NCI-H146 treated with DMSO at 0.1 percent for 48 hours (cell line): ENCODE data around the gene MSH5.

Source experiments
- DNase-seq: peaks from one replicate; lab custom pipeline; 2025; ENCODE audit not compliant: unreplicated experiment; lab: John Stamatoyannopoulos, UW

MSH5 gene

DNA sequence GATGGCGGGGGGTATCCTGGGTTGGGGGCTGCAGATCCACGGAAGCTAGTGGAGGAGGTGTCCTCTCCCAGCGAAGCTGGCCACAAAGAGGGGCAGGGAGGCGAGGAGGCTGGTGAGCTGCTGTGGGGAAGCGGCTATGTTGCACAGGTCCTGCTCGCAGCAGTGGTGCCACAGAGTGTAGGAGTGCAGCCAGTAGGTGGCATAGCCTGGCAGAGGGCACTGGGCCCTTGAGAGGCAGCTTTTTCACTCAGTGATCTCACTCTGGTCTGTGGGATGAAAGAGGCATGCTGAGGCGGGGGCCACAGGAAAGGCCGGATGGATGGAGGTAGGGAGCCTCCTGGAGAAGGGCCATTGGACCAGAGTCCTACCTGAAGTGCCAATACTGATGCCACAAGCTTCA, 27.5 kb upstream of the MSH5 start:
- no peak for DNase-seq

DNA sequence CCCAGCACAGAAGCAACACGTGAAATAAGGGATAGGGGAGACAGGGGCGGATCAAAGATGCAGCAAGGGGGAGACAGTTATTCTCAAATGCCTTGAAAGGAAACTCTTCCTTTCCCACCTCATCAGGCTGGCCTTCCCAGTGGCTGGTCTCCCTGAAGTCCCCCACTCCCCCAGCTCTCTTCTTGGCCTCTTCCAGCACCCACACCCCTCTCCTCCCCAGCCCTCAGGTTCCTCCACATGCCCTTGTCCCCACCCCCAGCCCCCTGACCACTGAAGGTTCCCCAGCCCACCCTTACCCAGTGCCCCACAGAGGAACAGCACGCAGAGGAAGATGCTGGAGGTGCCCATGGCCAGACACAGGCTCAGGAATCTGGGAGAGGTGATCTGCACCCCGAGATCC, 26.3 kb upstream of the MSH5 start:
- DNase-seq = no peak

DNA sequence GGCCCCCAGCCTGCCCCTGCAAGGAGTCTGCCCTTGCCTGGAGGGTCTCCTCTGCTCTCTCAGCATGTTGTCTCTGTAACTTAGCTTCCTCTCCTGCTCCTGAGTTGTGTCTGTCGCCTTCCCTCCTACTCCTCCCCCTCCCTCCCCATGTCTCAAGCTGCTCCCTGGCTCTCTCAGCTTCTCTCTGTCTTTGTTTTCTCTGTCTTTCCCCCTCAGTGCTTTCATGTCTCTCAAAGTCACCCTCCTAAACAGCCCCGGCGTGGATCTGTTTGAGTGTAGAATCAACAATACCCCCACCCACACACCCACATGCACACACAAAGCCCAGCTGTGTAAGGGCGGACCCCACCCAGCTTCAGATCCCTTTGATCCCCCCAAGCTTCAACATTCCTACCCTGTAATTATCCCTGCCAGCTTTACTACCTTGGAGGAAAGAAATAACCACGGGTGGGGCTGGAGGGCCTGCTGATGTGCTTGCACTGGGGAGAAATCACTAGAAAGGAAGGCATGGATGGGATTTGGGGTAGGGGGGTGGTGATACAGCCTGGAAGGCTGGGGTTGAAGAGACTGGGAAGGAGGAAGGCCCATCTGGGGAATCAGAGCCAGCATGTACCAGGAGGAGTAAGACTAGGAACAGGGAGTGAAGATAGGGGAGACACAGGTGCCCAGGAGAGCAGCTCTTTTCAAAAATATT, 25.7 kb upstream of the MSH5 start:
- DNase-seq = no peak

DNA sequence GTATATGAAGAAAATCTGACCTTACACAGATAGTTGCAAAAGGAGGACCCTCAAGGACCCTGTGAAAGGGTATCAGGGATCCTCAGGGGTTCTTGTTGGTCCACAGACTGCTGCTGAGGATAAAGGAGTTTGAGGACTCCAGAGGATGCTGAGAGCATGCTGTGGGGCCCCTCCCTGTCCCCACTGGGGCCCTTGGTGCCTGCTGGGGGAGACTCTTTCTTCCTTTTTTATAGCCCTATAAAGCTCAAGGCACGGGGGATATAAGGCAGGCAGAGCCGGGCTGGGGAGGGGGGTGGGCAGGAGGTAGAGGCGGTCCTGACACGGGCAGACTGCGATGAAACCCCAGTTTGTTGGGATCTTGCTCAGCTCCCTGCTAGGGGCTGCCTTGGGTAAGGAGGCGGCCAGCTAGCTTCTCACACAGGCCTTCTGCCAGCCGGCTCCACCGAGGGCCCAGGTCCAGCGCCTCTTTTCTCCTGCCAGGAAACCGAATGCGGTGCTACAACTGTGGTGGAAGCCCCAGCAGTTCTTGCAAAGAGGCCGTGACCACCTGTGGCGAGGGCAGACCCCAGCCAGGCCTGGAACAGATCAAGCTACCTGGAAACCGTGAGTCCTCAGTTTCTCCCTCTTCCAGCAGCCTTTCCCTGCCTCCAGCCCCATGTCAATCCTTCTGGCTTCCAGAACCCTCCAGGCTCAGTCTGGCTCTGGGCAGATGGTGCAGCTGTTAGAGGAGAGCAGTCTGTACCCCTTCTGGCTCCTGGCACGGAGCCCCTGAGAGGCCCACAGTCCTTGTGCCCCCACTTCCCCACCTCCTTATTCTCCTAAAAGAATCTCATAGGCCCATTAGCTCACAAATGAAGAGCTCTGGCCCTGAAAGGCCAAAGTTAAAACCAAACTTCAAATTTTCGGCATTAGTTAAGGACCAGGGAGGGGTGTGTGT, 24.5 kb upstream of the MSH5 start, which contains the start of gene LY6G6D:
TSS of gene LY6G6D (plus strand) at position 327 of the 937 bp plus-strand sequence. CDS start at position 335, 8 bp downstream.
- no peak for DNase-seq

- DNase-seq = no peak
Measured at GRCh38 chr6:31717499-31718222, 22.1 kb upstream of the MSH5 start.

GRCh38 chr6:31718265-31718664, 21.5 kb upstream of the MSH5 start:
- no peak for DNase-seq

DNA sequence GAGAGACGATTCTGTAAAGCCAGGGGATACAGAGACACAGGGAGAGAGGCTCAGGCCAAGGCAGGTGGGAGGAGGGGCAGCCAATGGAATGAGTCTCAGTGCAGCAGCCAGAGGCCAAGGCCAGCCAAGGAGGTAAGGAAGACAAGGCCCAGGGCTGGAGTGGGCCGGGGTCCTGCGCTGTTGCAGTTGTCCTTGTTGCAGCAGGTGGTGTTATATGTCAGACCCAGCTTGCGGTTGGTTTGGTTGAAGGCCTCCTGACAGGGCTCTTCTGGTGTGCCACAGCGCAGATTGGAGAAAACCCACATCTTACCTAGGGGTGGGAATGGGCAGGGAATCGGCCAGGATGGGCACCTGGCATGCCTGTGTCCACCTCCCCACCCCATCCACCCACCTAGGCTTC, 20.8 kb upstream of the MSH5 start:
- no peak for DNase-seq

GRCh38 chr6:31720196-31720770, 19.5 kb upstream of the MSH5 start:
- no peak for DNase-seq

GRCh38 chr6:31721351-31722020, 18.3 kb upstream of the MSH5 start, which contains the start of gene LY6G6C:
Gene LY6G6C (minus strand): TSS chr6:31721746. CDS start chr6:31721679, 67 bp downstream.
- no peak for DNase-seq

GRCh38 chr6:31722173-31722572, 17.6 kb upstream of the MSH5 start:
- no peak for DNase-seq

DNA sequence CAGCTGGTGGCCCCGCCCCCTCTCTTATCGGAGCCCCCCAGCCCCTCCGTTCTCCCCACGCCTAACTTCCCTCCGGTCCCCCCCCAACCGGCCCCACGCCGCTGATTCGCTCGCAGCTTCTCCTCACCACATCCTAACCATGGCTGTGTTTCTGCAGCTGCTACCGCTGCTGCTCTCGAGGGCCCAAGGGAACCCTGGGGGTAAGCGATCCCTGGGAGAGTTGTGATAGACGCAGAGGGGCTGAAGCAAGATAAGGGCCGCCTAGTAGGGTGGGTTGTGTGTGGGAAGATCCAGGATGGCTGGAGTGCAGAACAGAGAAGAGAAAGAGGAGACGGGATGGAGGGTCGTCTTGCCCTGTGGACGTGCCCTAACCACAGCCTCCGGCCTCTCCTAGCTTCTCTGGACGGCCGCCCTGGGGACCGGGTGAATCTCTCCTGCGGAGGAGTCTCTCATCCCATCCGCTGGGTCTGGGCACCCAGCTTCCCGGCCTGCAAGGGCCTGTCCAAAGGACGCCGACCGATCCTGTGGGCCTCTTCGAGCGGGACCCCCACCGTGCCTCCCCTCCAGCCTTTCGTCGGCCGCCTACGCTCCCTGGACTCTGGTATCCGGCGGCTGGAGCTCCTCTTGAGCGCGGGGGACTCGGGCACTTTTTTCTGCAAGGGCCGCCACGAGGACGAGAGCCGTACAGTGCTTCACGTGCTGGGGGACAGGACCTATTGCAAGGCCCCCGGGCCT, 16.4 kb upstream of the MSH5 start, which contains the start of gene MPIG6B:
TSS of gene MPIG6B (plus strand) at position 129 of the 735 bp plus-strand sequence. CDS start at position 140, 11 bp downstream.
- DNase-seq = no peak

DNA sequence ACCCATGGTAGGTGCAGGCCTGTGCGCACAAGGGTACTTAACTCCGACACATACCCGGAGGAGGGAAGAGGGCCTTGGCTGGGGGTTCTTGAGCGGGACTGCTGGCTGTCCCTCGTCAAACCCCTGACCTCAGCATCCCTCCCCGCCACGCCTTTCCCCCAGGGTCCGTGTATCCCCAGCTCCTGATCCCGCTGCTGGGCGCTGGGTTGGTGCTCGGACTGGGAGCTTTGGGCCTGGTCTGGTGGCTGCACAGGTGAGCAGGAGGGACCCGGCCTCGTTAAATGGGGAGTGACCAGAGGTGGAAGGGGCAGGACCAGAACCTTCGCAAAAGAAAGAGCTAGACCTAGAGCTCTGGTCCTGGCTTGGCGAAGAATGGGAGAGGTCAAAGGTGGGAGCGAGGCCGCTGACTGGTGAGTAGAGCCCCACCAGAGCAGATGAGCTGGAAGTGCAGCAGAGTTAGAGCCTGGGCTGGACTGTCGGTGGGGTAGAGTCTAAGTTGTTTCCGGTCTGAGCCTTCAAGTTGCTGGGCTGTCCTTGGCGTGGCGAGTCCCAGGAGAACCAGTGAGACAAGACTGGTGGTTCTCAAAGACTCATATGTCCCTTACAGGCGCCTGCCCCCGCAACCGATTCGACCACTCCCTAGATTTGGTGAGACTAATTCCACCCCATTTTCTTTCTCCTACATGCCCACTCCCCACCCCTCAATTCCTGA, 15.7 kb upstream of the MSH5 start:
- DNase-seq = no peak

GRCh38 chr6:31725502-31726350, 14.1 kb upstream of the MSH5 start:
- DNase-seq = no peak

DNA sequence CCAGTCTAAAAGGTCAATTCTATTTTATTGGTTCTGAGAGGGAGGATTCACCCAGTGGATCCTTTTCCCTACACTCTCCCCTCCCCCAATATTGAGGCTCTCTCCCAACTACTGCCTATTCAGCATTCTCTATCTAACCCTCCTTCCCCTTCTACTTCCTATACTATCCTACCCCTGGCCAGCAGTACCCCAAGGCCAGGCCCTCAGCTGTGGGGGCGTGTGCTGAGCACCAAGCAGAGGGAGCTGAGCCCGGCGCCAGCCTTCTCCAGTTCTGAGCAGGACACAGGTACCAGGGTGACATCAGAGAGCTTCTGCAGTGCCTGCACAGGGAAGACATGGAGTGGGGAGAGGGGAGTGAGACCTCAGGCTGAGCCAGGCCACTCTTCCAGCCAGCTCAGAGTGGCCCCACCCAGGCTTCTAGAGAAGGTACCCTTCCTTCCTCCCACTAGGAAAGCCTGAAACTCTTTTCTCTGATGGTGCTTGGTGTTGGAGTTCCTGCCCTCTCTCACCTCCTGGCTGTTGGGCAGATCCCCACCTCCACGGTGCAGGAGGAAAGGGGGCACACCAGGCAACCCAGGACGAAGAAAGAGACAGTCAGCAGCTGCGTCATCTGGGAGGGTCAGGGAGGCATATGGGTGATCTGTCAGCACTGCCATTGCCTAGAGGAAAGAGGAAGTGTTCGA, 12.6 kb upstream of the MSH5 start:
- DNase-seq = no peak

DNA sequence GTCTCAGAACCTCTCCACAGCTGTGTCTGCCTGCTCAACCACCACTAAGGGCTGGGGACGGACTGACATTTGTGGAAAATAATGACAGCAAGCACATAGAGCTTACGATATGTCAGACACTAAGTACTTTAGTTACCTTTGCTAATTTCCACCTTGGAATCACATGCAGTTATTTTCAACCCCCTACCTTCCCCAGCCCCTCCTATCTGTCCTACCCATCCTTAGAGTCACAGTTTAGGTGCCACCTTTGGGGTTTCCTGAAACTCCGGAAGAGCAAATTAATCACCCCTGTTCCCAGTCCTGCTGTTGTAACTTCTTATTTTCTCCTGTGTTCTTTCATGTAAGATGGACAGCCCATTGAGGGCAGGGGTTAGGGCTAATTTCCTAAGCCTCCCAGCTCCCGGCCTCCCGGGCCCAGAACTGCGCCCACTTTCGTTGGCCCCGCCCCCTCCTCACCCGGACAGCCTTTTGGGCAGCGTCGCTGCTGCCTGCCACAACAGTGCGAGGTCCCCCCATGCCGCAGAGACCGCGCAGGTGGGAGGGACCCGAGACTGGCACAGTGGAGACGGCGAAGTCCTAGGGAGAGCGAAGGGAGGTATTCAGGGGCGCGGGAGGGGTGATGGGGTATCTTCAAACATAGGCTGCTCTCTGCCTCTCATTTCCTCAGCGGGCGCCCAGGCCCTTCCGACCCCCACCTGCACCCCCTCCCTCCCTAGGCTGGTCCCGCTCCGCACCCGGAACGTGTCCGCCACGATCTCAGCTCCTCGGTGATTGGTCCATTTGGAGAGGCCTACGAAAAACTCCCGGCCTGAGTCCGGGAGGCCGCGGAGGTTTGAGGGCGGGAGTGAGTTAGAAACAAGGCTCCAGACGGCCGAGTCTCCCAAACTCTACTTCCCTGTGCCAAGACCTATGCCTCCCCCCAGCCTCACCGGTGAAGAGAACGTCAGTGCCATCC, 11.8 kb upstream of the MSH5 start:
- no peak for DNase-seq

- no peak for DNase-seq
Measured at GRCh38 chr6:31728767-31729514, 10.9 kb upstream of the MSH5 start, which contains the start of gene DDAH2. Gene DDAH2 (minus strand): TSS chr6:31729299. CDS start chr6:31729161, 138 bp downstream.
